Lung (tissue), 12 donors: ENCODE measurements around the gene ANKRD11. TPM values are rescaled to one million over a fixed set of nuclear protein-coding genes. Genes with fewer than 3 reads are reported as not detected.

Experiments used
- ATAC-seq: fragments of 200-7000 bp; cut with Tn5 transposase; one replicate; pipeline ENCODE4 v1.9.1; 2020; ENCODE audit warnings: moderate number of reproducible peaks; ENCODE audit not compliant: insufficient read depth, low FRiP score
- DNase-seq, 3 donors: peaks; one replicate each; pipeline ENCODE4 v3.0.0-alpha.2; 2013 to 2017
- H3K27ac ChIP-seq, 2 donors: one replicate each; pipeline ENCODE4 v1.5.1; 2013; ENCODE audit warnings: mild to moderate bottlenecking in 2 of 2, moderate library complexity in 2 of 2, control low read depth in 1 of 2, inconsistent platforms in 1 of 2, low read depth in 1 of 2, low read length in 1 of 2
- H3K27me3 ChIP-seq, 3 donors: one replicate each; pipeline ENCODE4 v1.5.1; 2013; ENCODE audit warnings: low read length in 2 of 3; ENCODE audit not compliant: control insufficient read depth in 3 of 3, insufficient read depth in 3 of 3
- H3K36me3 ChIP-seq, 4 donors: one replicate each; pipeline ENCODE4 v1.5.1; 2013; ENCODE audit warnings: low read length in 4 of 4, mild to moderate bottlenecking in 1 of 4, moderate library complexity in 1 of 4; ENCODE audit not compliant: control insufficient read depth in 4 of 4, insufficient read depth in 4 of 4
- H3K4me1 ChIP-seq, 5 donors: one replicate each; pipeline ENCODE4 v1.5.1; 2013; ENCODE audit warnings: low read length in 5 of 5, mild to moderate bottlenecking in 2 of 5, moderate library complexity in 1 of 5; ENCODE audit not compliant: control insufficient read depth in 5 of 5, insufficient read depth in 5 of 5
- H3K4me3 ChIP-seq: one replicate; pipeline ENCODE4 v1.5.1; 2013; ENCODE audit warnings: mild to moderate bottlenecking, control low read depth, moderate library complexity
- H3K9ac ChIP-seq, 2 donors: one replicate each; pipeline ENCODE4 v1.5.1; 2013; ENCODE audit warnings: low read length in 2 of 2, control low read depth in 1 of 2; ENCODE audit not compliant: insufficient read depth in 1 of 2
- H3K9me3 ChIP-seq, 4 donors: one replicate each; pipeline ENCODE4 v1.5.1; 2013; ENCODE audit warnings: low read length in 3 of 4, mild to moderate bottlenecking in 1 of 4, moderate library complexity in 1 of 4; ENCODE audit not compliant: control insufficient read depth in 4 of 4, insufficient read depth in 3 of 4
- WGBS, 2 donors: extraction: QIAGEN DNeasy Blood & Tissue Kit; methylation state at CpG; one replicate each; pipeline ENCODE4 v1.1.7; 2013; 5-methylcytosine and 5-hydroxymethylcytosine counted together
- polyA plus RNA-seq, 2 donors: library from polyadenylated mRNA; stranded (reverse); fragments of 200-250 nt; gene quantifications; one replicate each; pipeline ENCODE4 v1.2.1, GENCODE V29; 2013
- total RNA-seq, 2 donors: library from RNA; depleted of rRNA in 1 of 2; stranded (reverse); fragments of >200 nt in 1 of 2; gene quantifications; one replicate each; pipeline ENCODE4 v1.2.1, GENCODE V29; 2014 to 2021
- TF ChIP-seq, protein P1 (sequence below): IDR thresholded peaks from 2 replicates; pipeline ENCODE4 v1.5.1; 2012; ENCODE audit warnings: mild to moderate bottlenecking; ENCODE audit errors: control extremely low read depth, extremely low read depth
- donor health status: control.
- donor health status: control.
- donor health status: Bipolar disorder and iron deficiency.
- donor health status: healthy.
- donor health status: DM: yes; HTN: yes; CAD: no.

The ANKRD11 gene
- total and polyA plus RNA-seq, 4 donors = 58.5 to 162 (median 89.5) TPM

DNA sequence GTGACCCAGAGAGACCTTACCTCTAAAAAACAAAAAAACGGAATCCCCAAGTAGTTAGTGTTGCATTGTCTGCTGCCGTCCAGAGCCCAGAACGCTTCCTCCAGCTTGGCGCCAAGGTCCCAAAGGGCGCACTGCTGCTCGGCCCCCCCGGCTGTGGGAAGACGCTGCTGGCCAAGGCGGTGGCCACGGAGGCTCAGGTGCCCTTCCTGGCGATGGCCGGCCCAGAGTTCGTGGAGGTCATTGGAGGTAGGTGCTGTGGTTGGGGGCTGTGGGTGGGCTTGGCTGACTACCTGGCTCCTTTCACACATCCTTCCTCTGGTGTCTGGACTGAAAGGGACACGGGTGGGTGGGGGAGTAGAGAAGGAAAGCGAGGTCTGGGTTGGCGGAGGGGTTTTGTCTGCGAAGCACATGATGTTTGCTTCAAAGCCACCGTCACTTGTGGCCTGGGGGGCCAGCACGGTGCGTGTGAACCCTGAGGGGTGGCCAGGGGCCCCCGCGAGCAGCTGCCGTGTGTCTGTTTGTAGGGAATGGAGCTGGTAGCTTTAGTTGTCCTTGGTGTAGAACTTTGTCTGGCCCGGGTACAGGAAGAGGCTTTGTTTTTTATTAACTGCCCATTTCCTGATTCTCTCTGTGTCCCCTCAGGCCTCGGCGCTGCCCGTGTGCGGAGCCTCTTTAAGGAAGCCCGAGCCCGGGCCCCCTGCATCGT, 41.6 kb upstream of the ANKRD11 start:
- DNase-seq (no peak), ATAC-seq (no peak)
- H3K36me3 ChIP-seq = peaks cover 11 to 51% (median 33%) of the 10 kb centered on the region in 4 donors
- H3K27me3 ChIP-seq = no peaks in the 10 kb centered on the region
- H3K27ac ChIP-seq = peak overlapping the region in 1 of 2 donors; percentile 66
- H3K9me3 ChIP-seq = no peaks in the 10 kb centered on the region
- H3K4me1 ChIP-seq = peaks cover 0 to 5% (median 0%) of the 10 kb centered on the region in 5 donors
- 70 to 85% methylated on average over 31 of the region's 31 CpGs for WGBS, 2 donors
- no peak overlapping the region for H3K4me3 ChIP-seq
- TF ChIP-seq, protein P1, sequence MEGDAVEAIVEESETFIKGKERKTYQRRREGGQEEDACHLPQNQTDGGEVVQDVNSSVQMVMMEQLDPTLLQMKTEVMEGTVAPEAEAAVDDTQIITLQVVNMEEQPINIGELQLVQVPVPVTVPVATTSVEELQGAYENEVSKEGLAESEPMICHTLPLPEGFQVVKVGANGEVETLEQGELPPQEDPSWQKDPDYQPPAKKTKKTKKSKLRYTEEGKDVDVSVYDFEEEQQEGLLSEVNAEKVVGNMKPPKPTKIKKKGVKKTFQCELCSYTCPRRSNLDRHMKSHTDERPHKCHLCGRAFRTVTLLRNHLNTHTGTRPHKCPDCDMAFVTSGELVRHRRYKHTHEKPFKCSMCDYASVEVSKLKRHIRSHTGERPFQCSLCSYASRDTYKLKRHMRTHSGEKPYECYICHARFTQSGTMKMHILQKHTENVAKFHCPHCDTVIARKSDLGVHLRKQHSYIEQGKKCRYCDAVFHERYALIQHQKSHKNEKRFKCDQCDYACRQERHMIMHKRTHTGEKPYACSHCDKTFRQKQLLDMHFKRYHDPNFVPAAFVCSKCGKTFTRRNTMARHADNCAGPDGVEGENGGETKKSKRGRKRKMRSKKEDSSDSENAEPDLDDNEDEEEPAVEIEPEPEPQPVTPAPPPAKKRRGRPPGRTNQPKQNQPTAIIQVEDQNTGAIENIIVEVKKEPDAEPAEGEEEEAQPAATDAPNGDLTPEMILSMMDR = no peak
- no peak overlapping the region for H3K9ac ChIP-seq

DNA sequence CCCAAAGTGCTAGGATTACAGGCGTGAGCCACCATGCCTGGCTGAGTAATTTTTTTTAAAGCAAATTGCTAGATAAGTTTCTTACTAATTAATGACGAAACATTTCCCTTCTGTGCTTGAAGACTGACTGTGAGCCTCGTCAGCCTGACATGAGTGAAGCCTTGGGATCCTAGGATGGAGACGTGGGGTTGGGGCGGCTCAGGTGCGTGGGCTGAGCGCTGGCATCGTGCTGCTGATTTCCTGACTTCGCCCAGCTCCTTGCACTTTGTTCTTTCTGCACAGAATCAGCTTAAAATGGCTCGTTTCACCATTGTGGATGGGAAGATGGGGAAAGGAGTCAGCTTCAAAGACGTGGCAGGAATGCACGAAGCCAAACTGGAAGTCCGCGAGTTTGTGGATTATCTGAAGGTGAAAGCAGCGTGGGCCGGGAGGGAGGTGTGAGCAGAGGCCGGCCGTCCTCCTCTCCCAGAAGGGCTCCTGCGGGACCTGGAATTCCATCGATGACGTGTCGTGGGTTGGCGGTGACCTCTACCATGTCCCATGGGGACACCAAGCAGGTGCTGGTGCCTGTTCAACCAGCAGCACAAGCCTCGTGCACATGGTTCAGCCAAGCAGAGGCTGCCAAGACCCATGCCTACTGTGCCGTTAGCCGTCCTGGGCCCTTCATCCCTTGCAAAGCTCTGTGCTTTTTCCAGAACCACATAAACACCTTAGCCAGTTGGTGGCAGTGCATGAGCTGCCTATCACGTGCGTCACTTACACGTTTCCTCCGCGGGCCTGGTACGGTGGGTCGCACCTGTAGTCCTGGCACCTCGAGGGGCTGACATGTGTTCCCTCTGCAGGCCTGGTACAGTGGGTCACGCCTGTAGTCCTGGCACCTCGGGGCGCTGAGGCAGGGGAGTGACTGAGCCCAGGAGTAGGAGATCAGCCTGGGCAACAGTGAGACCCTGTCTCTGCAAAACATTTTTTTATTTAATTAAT, 40.3 kb upstream of the ANKRD11 start:
- 94 to 95% methylated on average over 37 of the region's 37 CpGs for WGBS, 2 donors
- H3K36me3 ChIP-seq = peaks cover 7 to 50% (median 41%) of the 10 kb centered on the region in 4 donors
- no peak overlapping the region for H3K9ac ChIP-seq
- no peaks in the 10 kb centered on the region for H3K9me3 ChIP-seq
- H3K27ac ChIP-seq = no peak overlapping the region
- peaks cover 0 to 5% (median 0%) of the 10 kb centered on the region in 5 donors for H3K4me1 ChIP-seq
- DNase-seq (no peak), ATAC-seq (no peak)
- H3K4me3 ChIP-seq = no peak overlapping the region
- no peaks in the 10 kb centered on the region for H3K27me3 ChIP-seq
- TF ChIP-seq, protein P1 = no peak

- TF ChIP-seq, protein P1 = no peak
- ATAC-seq = no peak
- Histone ChIP-seq H3K4me1 (peaks cover 0 to 5% (median 0%) of the 10 kb centered on the region in 5 donors), H3K9me3 (no peaks in the 10 kb centered on the region), H3K27me3 (no peaks in the 10 kb centered on the region), H3K27ac (no peak overlapping the region), H3K9ac (no peak overlapping the region), H3K4me3 (no peak overlapping the region), H3K36me3 (peaks cover 7 to 53% (median 41%) of the 10 kb centered on the region in 4 donors)
- no peak for DNase-seq
- WGBS, 2 donors = 84 to 89% methylated on average over 16 of the region's 16 CpGs
Observed at GRCh38 chr16:89529097-89529496, 38.7 kb upstream of the ANKRD11 start.
